Loucy (cell line): ENCODE measurements around the gene RHOH.

Experiments
- EZH2phosphoT487 ChIP-seq: fragments of 200-600 bp; IDR thresholded peaks from 2 replicates; pipeline ENCODE4 v1.6.1; 2018; ENCODE audit warnings: antibody characterized with exemption, mild to moderate bottlenecking, moderate library complexity, borderline replicate concordance
- TF ChIP-seq, protein P1 (sequence below): fragments of 200-600 bp; sonication (generic); conservative IDR thresholded peaks from 2 replicates; pipeline ENCODE4 v1.5.1; 2014; ENCODE audit warnings: mild to moderate bottlenecking, antibody characterized with exemption, low read length

DNA sequence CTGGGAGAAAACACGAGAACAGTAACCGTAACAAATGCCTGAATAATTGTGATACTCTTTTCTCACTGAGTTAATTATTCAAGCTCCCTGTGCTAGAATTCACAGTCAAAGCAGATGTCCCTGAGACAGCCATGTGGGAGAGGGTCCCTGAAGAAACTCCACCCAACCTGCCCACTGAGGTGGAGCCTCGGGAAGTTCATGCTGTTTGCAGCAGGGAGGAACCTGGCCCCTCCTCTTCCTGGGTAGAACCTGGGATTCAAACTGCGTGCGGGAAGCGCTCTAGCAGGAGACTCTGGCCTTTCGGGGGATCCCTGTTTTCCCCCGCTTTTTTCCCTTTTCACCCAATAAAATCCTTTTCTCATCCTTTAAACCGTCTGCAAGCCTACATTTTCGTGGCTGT, 20.2 kb upstream of the RHOH start:
- TF ChIP-seq, protein P1, sequence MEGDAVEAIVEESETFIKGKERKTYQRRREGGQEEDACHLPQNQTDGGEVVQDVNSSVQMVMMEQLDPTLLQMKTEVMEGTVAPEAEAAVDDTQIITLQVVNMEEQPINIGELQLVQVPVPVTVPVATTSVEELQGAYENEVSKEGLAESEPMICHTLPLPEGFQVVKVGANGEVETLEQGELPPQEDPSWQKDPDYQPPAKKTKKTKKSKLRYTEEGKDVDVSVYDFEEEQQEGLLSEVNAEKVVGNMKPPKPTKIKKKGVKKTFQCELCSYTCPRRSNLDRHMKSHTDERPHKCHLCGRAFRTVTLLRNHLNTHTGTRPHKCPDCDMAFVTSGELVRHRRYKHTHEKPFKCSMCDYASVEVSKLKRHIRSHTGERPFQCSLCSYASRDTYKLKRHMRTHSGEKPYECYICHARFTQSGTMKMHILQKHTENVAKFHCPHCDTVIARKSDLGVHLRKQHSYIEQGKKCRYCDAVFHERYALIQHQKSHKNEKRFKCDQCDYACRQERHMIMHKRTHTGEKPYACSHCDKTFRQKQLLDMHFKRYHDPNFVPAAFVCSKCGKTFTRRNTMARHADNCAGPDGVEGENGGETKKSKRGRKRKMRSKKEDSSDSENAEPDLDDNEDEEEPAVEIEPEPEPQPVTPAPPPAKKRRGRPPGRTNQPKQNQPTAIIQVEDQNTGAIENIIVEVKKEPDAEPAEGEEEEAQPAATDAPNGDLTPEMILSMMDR: no peak
- TF ChIP-seq EZH2phosphoT487: no peak
